ENCODE results near the gene RDX. TPM values are rescaled to one million over a fixed set of nuclear protein-coding genes. Genes with fewer than 3 reads are reported as not detected.

The RDX gene
- total and polyA plus RNA-seq, 2 of the 13 experiments (the other 11 are each of a cell fraction or from before 2014, with no cell fraction given) = 20.7 to 63.1 TPM

- TF ChIP-seq ZNF687 (CRISPR knock-in tag; IDR thresholded peaks at IDR 0.05) = peak; percentile 22; the same call in 1 of the 2 replicates
- TF ChIP-seq, protein P1, sequence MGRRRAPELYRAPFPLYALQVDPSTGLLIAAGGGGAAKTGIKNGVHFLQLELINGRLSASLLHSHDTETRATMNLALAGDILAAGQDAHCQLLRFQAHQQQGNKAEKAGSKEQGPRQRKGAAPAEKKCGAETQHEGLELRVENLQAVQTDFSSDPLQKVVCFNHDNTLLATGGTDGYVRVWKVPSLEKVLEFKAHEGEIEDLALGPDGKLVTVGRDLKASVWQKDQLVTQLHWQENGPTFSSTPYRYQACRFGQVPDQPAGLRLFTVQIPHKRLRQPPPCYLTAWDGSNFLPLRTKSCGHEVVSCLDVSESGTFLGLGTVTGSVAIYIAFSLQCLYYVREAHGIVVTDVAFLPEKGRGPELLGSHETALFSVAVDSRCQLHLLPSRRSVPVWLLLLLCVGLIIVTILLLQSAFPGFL (CRISPR knock-in tag; IDR thresholded peaks at IDR 0.05) = no peak
- TF ChIP-seq POLR2A (IDR thresholded peaks at IDR 0.05; ENCODE audit: insufficient read depth in 1 of 2, low read depth in 2 of 2, low read length in 2 of 2) = no peak
- TF ChIP-seq, protein P2, sequence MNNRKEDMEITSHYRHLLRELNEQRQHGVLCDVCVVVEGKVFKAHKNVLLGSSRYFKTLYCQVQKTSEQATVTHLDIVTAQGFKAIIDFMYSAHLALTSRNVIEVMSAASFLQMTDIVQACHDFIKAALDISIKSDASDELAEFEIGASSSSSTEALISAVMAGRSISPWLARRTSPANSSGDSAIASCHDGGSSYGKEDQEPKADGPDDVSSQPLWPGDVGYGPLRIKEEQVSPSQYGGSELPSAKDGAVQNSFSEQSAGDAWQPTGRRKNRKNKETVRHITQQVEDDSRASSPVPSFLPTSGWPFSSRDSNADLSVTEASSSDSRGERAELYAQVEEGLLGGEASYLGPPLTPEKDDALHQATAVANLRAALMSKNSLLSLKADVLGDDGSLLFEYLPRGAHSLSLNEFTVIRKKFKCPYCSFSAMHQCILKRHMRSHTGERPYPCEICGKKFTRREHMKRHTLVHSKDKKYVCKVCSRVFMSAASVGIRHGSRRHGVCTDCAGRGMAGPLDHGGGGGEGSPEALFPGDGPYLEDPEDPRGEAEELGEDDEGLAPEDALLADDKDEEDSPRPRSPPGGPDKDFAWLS (CRISPR knock-in tag; IDR thresholded peaks at IDR 0.05; ENCODE audit: borderline replicate concordance) = no peak
- TF ChIP-seq, protein P3, sequence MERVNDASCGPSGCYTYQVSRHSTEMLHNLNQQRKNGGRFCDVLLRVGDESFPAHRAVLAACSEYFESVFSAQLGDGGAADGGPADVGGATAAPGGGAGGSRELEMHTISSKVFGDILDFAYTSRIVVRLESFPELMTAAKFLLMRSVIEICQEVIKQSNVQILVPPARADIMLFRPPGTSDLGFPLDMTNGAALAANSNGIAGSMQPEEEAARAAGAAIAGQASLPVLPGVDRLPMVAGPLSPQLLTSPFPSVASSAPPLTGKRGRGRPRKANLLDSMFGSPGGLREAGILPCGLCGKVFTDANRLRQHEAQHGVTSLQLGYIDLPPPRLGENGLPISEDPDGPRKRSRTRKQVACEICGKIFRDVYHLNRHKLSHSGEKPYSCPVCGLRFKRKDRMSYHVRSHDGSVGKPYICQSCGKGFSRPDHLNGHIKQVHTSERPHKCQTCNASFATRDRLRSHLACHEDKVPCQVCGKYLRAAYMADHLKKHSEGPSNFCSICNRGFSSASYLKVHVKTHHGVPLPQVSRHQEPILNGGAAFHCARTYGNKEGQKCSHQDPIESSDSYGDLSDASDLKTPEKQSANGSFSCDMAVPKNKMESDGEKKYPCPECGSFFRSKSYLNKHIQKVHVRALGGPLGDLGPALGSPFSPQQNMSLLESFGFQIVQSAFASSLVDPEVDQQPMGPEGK (CRISPR knock-in tag; IDR thresholded peaks at IDR 0.05) = peak; percentile 15; the same call in 1 of the 2 replicates
- TF ChIP-seq ERF (CRISPR knock-in tag; IDR thresholded peaks at IDR 0.05) = no peak
- TF ChIP-seq ATAD3A (CRISPR knock-in tag; IDR thresholded peaks at IDR 0.05) = no peak
- no peak for TF ChIP-seq ZNF562 (CRISPR knock-in tag; IDR thresholded peaks at IDR 0.05; ENCODE audit: borderline replicate concordance)
- no peak for TF ChIP-seq ZNF781 (CRISPR knock-in tag; IDR thresholded peaks at IDR 0.05; ENCODE audit: borderline replicate concordance, not compliant biosample characterization)
- TF ChIP-seq ZNF280D (CRISPR knock-in tag; IDR thresholded peaks at IDR 0.05) = no peak
- no peak for TF ChIP-seq ZNF510 (CRISPR knock-in tag; IDR thresholded peaks at IDR 0.05; ENCODE audit: low read depth)
- TF ChIP-seq ZSCAN25 (CRISPR knock-in tag; IDR thresholded peaks at IDR 0.05) = no peak
- no peak for TF ChIP-seq NR2F6 (IDR thresholded peaks at IDR 0.05)
- no peak for TF ChIP-seq NR2F6 (CRISPR knock-in tag; IDR thresholded peaks at IDR 0.05)
- TF ChIP-seq, protein P4, sequence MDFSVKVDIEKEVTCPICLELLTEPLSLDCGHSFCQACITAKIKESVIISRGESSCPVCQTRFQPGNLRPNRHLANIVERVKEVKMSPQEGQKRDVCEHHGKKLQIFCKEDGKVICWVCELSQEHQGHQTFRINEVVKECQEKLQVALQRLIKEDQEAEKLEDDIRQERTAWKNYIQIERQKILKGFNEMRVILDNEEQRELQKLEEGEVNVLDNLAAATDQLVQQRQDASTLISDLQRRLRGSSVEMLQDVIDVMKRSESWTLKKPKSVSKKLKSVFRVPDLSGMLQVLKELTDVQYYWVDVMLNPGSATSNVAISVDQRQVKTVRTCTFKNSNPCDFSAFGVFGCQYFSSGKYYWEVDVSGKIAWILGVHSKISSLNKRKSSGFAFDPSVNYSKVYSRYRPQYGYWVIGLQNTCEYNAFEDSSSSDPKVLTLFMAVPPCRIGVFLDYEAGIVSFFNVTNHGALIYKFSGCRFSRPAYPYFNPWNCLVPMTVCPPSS (IDR thresholded peaks at IDR 0.05) = no peak
Observed at GRCh38 chr11:110295531-110296225, 736 bp downstream of the RDX start (continued).

All from HepG2 (cell line).